HG02885 (cell line): Measurements from ENCODE around the gene AGK.

Experiments used
- ATAC-seq: cut with Tn5 transposase; IDR thresholded peaks from one replicate; pipeline ENCODE4 v1.9.1; 2021; ENCODE audit warnings: mild to moderate bottlenecking; ENCODE audit not compliant: unreplicated experiment, poor library complexity

Gene AGK

GRCh38 chr7:141585592-141586510 is 34.6 kb downstream of the AGK start:
- ATAC-seq, result peak; percentile 93

GRCh38 chr7:141586878-141587277 is 35.7 kb downstream of the AGK start:
- no peak for ATAC-seq

GRCh38 chr7:141587304-141587703 is 36.1 kb downstream of the AGK start:
- ATAC-seq, result no peak

GRCh38 chr7:141588912-141589311 is 37.7 kb downstream of the AGK start:
- ATAC-seq, result no peak

GRCh38 chr7:141590071-141590470 is 38.9 kb downstream of the AGK start:
- ATAC-seq, result no peak

- ATAC-seq, result no peak
Measured at GRCh38 chr7:141590666-141591065, 39.5 kb downstream of the AGK start.

- ATAC-seq, result peak; percentile 80
Measured at GRCh38 chr7:141593134-141593533, 41.9 kb downstream of the AGK start.

GRCh38 chr7:141597966-141598365 is 46.8 kb downstream of the AGK start:
- no peak for ATAC-seq

GRCh38 chr7:141598408-141598807 is 47.2 kb downstream of the AGK start:
- ATAC-seq, result no peak

- no peak for ATAC-seq
Measured at GRCh38 chr7:141600168-141601006, 49.2 kb downstream of the AGK start.

GRCh38 chr7:141609576-141609975 is 58.4 kb downstream of the AGK start:
- no peak for ATAC-seq

- no peak for ATAC-seq
Measured at GRCh38 chr7:141610671-141611070, 59.5 kb downstream of the AGK start.

- no peak for ATAC-seq
Measured at GRCh38 chr7:141612861-141613260, 61.7 kb downstream of the AGK start.

- no peak for ATAC-seq
Measured at GRCh38 chr7:141617280-141617679, 66.1 kb downstream of the AGK start.

- no peak for ATAC-seq
Measured at GRCh38 chr7:141619745-141620144, 68.5 kb downstream of the AGK start.

- no peak for ATAC-seq
Measured at GRCh38 chr7:141624763-141625162, 73.6 kb downstream of the AGK start.

- ATAC-seq, result no peak
Measured at GRCh38 chr7:141630621-141631020, 79.4 kb downstream of the AGK start.

GRCh38 chr7:141631525-141631924 is 80.3 kb downstream of the AGK start:
- ATAC-seq, result no peak

- no peak for ATAC-seq
Measured at GRCh38 chr7:141634065-141634464, 82.9 kb downstream of the AGK start.

- no peak for ATAC-seq
Measured at GRCh38 chr7:141636053-141636452, 84.8 kb downstream of the AGK start.

- no peak for ATAC-seq
Measured at GRCh38 chr7:141640239-141640840, 89.1 kb downstream of the AGK start.
